Tibial artery (tissue), 4 donors: ENCODE results near the gene RHCG.

Experiments
- DNase-seq, 2 donors: peaks; one replicate each; pipeline ENCODE4 v3.0.0-alpha.2; 2019
- H3K27ac ChIP-seq, 2 donors: fragments of 200-600 bp; sonication (generic) in 1 of 2; 1 replicate in 1 of 2; 2 replicates in 1 of 2; pipeline ENCODE4 v1.5.1; 2018 to 2019; ENCODE audit warnings: mild to moderate bottlenecking in 1 of 2
- H3K27me3 ChIP-seq, 2 donors: fragments of 200-600 bp; sonication (generic) in 1 of 2; one replicate each; pipeline versions ENCODE4 v1.5.1 to v1.6.0; 2016 to 2019
- H3K36me3 ChIP-seq, 3 donors: fragments of 200-600 bp; sonication (generic) in 2 of 3; one replicate each; pipeline ENCODE4 v1.5.1; 2016 to 2019; ENCODE audit warnings: mild to moderate bottlenecking in 2 of 3
- H3K4me1 ChIP-seq, 4 donors: fragments of 200-600 bp; sonication (generic) in 2 of 4; 1 replicate in 3 of 4; 2 replicates in 1 of 4; pipeline ENCODE4 v1.5.1; 2016 to 2019
- H3K4me3 ChIP-seq, 2 donors: fragments of 200-600 bp; sonication (generic) in 1 of 2; 1 replicate in 1 of 2; 2 replicates in 1 of 2; pipeline ENCODE4 v1.5.1; 2018 to 2019; ENCODE audit warnings: mild to moderate bottlenecking in 2 of 2
- H3K9me3 ChIP-seq, 3 donors: fragments of 200-600 bp; sonication (generic) in 1 of 3; one replicate each; pipeline ENCODE4 v1.5.1; 2016 to 2019
- intact Hi-C: fragments of 100-400 bp; cut with DNase I; formaldehyde crosslinking; loops from one replicate; pipeline ENCODE4 v1.15.0; 2023; ENCODE audit warnings: low total_unique reads
- TF ChIP-seq, protein P1 (sequence below), 2 experiments: fragments of 200-600 bp in 1 of 2; fragments of 450-650 bp in 1 of 2; IDR thresholded peaks; one replicate each; pipeline ENCODE4 v1.5.1; 2017 to 2019; ENCODE audit warnings: antibody characterized with exemption in 2 of 2, mild to moderate bottlenecking in 1 of 2, moderate library complexity in 1 of 2

RHCG gene

DNA sequence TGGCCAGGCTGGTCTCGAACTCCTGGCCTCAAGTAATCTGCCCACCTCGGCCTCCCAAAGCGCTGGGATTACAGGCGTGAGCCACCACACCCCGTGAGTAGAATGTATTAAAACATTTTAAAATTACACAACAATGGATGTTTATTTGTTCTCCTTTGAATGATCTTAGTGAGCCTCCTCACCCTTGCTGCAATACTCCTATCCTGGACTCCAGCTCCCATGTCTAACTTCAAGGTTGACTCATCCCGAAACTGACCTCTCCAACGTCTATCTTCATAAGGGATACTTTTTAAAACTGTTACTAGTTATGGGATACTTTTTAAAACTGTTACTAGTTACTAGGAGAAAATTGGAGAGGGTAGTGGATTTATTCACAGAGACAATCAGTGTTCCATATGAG, 17.8 kb upstream of the RHCG start:
- H3K27me3 ChIP-seq = peaks cover 0 to 19% of the 10 kb centered on the region in 2 donors
- TF ChIP-seq, protein P1, sequence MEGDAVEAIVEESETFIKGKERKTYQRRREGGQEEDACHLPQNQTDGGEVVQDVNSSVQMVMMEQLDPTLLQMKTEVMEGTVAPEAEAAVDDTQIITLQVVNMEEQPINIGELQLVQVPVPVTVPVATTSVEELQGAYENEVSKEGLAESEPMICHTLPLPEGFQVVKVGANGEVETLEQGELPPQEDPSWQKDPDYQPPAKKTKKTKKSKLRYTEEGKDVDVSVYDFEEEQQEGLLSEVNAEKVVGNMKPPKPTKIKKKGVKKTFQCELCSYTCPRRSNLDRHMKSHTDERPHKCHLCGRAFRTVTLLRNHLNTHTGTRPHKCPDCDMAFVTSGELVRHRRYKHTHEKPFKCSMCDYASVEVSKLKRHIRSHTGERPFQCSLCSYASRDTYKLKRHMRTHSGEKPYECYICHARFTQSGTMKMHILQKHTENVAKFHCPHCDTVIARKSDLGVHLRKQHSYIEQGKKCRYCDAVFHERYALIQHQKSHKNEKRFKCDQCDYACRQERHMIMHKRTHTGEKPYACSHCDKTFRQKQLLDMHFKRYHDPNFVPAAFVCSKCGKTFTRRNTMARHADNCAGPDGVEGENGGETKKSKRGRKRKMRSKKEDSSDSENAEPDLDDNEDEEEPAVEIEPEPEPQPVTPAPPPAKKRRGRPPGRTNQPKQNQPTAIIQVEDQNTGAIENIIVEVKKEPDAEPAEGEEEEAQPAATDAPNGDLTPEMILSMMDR (IDR thresholded peaks at IDR 0.05) = no peak
- DNase-seq = no peak
- H3K36me3 ChIP-seq = no peaks in the 10 kb centered on the region
- no peaks in the 10 kb centered on the region for H3K4me1 ChIP-seq
- no peak overlapping the region for H3K4me3 ChIP-seq
- H3K27ac ChIP-seq = no peak overlapping the region
- intact Hi-C loops = no loop called here
- H3K9me3 ChIP-seq = peaks cover 0 to 3% (median 0%) of the 10 kb centered on the region in 3 donors

DNA sequence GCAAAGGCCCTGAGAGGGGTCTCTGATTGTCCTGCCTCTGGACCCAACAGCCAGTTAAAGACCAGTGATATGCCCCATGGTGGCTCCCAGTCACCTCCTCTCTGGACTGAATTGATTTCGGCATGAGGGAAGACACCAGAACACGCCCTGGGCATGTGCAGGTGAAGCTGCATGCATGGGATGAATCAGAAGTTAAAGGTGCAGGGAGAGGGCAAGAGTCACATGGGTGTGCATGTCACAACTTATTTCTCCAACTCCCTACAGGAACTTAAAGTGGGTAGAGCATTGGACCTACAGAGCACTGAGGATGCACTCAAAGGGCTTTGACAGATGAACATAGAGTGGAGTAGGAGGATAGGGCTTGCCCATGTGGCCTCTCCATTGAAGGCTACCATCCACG, 16.9 kb upstream of the RHCG start:
- Histone ChIP-seq H3K4me1 (no peaks in the 10 kb centered on the region), H3K27me3 (peaks cover 0 to 19% of the 10 kb centered on the region in 2 donors), H3K36me3 (no peaks in the 10 kb centered on the region), H3K9me3 (peaks cover 0 to 3% (median 0%) of the 10 kb centered on the region in 3 donors), H3K4me3 (no peak overlapping the region), H3K27ac (no peak overlapping the region)
- DNase-seq = no peak
- intact Hi-C loops = no loop called here
- TF ChIP-seq, protein P1 (IDR thresholded peaks at IDR 0.05) = no peak

DNA sequence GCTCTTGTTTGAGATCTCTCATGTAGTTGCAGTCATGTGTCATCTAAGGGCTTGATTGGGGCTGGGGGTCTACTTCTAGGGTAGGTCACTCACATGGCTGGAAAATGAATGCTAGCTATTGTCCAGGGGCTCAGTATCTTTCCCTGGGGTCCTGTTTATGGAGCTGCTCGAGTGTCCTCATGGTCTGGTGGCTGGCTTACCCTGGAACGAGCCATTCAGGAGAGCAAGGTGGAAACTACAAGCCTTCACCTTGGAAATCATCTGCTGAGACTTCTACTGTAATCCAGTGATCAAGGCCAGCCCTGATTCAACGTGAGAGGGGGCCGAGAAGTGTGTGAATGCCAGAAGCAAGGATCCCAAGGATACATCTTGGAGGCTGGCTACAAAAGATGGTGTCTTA, 16.2 kb upstream of the RHCG start:
- H3K27ac ChIP-seq = no peak overlapping the region
- intact Hi-C loops = no loop called here
- no peaks in the 10 kb centered on the region for H3K4me1 ChIP-seq
- no peaks in the 10 kb centered on the region for H3K36me3 ChIP-seq
- H3K4me3 ChIP-seq = no peak overlapping the region
- peaks cover 0 to 19% of the 10 kb centered on the region in 2 donors for H3K27me3 ChIP-seq
- H3K9me3 ChIP-seq = no peaks in the 10 kb centered on the region
- DNase-seq = no peak
- TF ChIP-seq, protein P1 (IDR thresholded peaks at IDR 0.05) = no peak

DNA sequence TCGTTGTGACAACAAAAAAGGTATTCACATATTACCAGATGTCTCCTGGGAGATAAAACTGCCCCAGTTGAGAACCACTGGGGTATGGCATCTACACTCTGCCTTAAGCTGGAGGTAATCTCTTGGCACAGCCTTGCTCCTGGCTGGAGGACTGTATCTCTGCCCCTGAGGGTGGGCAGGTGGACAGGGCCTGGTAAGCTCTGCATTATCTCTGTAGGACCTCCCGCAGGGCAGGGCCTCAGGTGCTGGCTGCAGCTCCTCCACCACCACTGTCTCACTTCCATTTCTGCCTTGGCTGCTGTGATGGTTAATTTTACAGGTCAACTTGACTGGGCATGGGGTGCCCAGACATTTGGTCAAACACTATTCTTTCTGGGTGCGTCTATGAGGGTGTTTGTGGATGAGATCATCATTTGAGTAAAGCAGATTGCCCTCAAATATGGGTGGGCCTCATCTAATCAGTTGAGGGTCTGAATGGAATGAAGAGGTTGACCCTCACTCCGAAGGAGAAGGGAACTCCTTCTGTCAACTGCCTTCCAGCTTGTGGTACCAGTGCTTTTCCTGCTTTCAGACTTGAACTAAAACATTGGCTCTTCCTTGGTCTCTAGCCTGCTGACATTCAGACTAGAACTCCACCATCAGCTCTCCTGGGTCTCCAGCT, 9.8 kb upstream of the RHCG start:
- no peak overlapping the region for H3K4me3 ChIP-seq
- no peak overlapping the region for H3K27ac ChIP-seq
- DNase-seq = peak in 1 of 2 donors; percentile 15
- H3K9me3 ChIP-seq = no peaks in the 10 kb centered on the region
- no peaks in the 10 kb centered on the region for H3K4me1 ChIP-seq
- no peaks in the 10 kb centered on the region for H3K36me3 ChIP-seq
- intact Hi-C loops = no loop called here
- TF ChIP-seq, protein P1 (IDR thresholded peaks at IDR 0.05) = no peak
- H3K27me3 ChIP-seq = peaks cover 0 to 29% of the 10 kb centered on the region in 2 donors

DNA sequence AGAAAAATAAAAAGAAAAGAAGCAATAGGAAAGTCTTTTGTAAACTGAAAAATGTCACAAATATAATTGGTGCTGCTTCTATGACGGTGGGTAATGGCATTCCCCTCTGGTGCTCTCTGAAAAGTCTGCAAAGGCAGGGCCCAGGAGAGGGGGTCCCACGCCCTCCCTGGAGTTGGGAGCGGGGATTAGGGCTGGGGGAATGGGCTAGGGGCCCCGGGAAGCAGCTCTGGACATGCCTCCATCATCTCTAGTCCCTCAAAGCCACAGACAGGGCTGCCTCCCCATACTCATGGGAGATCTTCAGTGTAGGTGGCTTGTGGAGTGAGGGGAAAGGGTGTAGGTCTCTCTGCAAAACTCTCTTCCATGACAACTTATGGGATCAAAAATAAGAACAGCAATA, 7.8 kb upstream of the RHCG start:
- H3K4me3 ChIP-seq = no peak overlapping the region
- TF ChIP-seq, protein P1 (IDR thresholded peaks at IDR 0.05) = no peak
- H3K9me3 ChIP-seq = no peaks in the 10 kb centered on the region
- H3K4me1 ChIP-seq = no peaks in the 10 kb centered on the region
- H3K27ac ChIP-seq = no peak overlapping the region
- H3K27me3 ChIP-seq = peaks cover 0 to 46% of the 10 kb centered on the region in 2 donors
- DNase-seq = no peak
- no peaks in the 10 kb centered on the region for H3K36me3 ChIP-seq
- intact Hi-C loops = no loop called here
